SK-N-SH treated with all-trans-retinoic acid at 6 μM for 48 hours (cell line): ENCODE data around the gene RLN3.

Experiments
- ATAC-seq: fragments of 200-7000 bp; cut with Tn5 transposase; 3 replicates; pipeline ENCODE4 v1.9.1; 2020; ENCODE audit warnings: mild to moderate bottlenecking, moderate library complexity
- BACH2 ChIP-seq: fragments of 250-450 bp; sonication (Bioruptor Pico); IDR thresholded peaks from 2 replicates; pipeline ENCODE4 v1.9.0; 2021; ENCODE audit warnings: mild to moderate bottlenecking, borderline replicate concordance
- CREB5 ChIP-seq: fragments of 250-450 bp; sonication (Bioruptor Pico); IDR thresholded peaks from 2 replicates; pipeline ENCODE4 v1.5.1; 2020; ENCODE audit warnings: low read depth, mild to moderate bottlenecking, moderate library complexity
- CSDC2 ChIP-seq: fragments of 250-450 bp; sonication (Bioruptor Pico); IDR thresholded peaks from 2 replicates; pipeline ENCODE4 v1.5.0; 2020; ENCODE audit warnings: mild to moderate bottlenecking, moderate library complexity
- ESRRG ChIP-seq: fragments of 250-450 bp; sonication (Bioruptor Pico); IDR thresholded peaks from 2 replicates; pipeline ENCODE4 v1.6.1; 2021; ENCODE audit warnings: mild to moderate bottlenecking
- GLIS3 ChIP-seq: fragments of 250-450 bp; sonication (Bioruptor Pico); IDR thresholded peaks from 2 replicates; pipeline ENCODE4 v1.5.0; 2020; ENCODE audit warnings: mild to moderate bottlenecking, moderate library complexity
- ISL1 ChIP-seq: fragments of 250-450 bp; sonication (Bioruptor Pico); IDR thresholded peaks from 2 replicates; pipeline ENCODE4 v2.1.2; 2022; ENCODE audit warnings: mild to moderate bottlenecking, moderate library complexity
- OSR1 ChIP-seq: fragments of 250-450 bp; sonication (Bioruptor Pico); IDR thresholded peaks from 2 replicates; pipeline ENCODE4 v1.8.0; 2022; ENCODE audit warnings: moderate library complexity, mild to moderate bottlenecking, inconsistent platforms
- POU6F1 ChIP-seq: fragments of 250-450 bp; sonication (Bioruptor Pico); IDR thresholded peaks from 2 replicates; pipeline ENCODE4 v1.8.0; 2021; ENCODE audit warnings: low read depth, mild to moderate bottlenecking, moderate library complexity, borderline replicate concordance
- ZFP3 ChIP-seq: fragments of 250-450 bp; sonication (Bioruptor Pico); IDR thresholded peaks from 2 replicates; pipeline ENCODE4 v1.5.0; 2020; ENCODE audit warnings: mild to moderate bottlenecking, moderate library complexity
- ZFP30 ChIP-seq: fragments of 450-650 bp; formaldehyde crosslinking; IDR thresholded peaks from 2 replicates; pipeline ENCODE4 v1.5.0; 2022; ENCODE audit warnings: mild to moderate bottlenecking, moderate library complexity
- ZNF565 ChIP-seq: fragments of 450-650 bp; formaldehyde crosslinking; conservative IDR thresholded peaks from 2 replicates; pipeline ENCODE4 v1.5.0; 2020; ENCODE audit warnings: low read depth, mild to moderate bottlenecking, moderate library complexity
- ZNF8 ChIP-seq: fragments of 450-650 bp; formaldehyde crosslinking; IDR thresholded peaks from 2 replicates; pipeline ENCODE4 v1.5.0; 2020; ENCODE audit warnings: mild to moderate bottlenecking, moderate library complexity
- TF ChIP-seq, protein P1 (sequence below): fragments of 250-450 bp; sonication (Bioruptor Pico); IDR thresholded peaks from 2 replicates; pipeline ENCODE4 v1.5.0; 2020; ENCODE audit warnings: mild to moderate bottlenecking, moderate library complexity
- TF ChIP-seq, protein P2 (sequence below): fragments of 250-450 bp; sonication (Bioruptor Pico); IDR thresholded peaks from 2 replicates; pipeline ENCODE4 v1.5.1; 2021; ENCODE audit warnings: mild to moderate bottlenecking, moderate library complexity
- TF ChIP-seq, protein P3 (sequence below): fragments of 250-450 bp; sonication (Bioruptor Pico); IDR thresholded peaks from 2 replicates; pipeline ENCODE4 v1.8.0; 2020; ENCODE audit warnings: mild to moderate bottlenecking, moderate library complexity, borderline replicate concordance

The RLN3 gene

DNA sequence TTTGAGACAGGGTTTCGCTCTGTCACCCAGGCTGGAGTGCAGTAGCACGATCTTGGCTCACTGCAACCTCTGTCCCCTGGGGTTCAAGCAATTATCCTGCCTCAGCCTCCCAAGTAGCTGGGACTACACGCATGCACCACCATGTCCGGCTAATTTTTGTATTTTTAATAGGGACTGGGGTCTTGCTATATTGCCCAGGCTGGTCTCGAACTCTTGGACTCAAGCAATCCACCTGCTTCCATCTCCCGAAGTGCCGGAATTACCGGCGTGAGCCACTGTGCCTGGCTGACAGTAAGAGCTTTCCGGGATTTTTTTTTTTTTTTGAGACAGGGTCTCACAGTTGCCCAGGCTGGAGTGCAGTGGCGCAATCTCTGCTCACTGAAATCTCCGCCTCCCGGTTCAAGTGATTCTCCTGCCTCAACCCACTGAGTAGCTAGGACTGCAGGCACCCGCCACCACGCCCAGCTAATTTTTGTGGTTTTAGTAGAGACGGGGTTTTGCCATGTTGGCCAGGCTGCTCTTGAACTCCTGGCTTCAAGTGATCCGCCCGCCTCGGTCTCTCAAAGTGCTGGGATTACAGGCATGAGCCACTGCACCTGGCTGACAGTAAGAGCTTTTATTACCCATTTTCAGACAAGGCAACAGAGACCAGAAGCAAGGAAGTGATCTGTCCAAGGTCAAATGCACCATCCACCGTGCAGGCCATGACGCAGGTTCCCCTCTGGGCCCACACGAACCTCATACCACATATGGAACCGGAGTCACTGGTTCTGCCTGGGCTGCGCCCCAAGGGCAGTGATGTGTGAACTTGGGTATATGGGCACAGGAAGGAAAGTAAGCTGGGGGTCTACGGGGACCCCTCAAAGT lies 42.8 kb upstream of the RLN3 start (continued):
- TF ChIP-seq, protein P1, sequence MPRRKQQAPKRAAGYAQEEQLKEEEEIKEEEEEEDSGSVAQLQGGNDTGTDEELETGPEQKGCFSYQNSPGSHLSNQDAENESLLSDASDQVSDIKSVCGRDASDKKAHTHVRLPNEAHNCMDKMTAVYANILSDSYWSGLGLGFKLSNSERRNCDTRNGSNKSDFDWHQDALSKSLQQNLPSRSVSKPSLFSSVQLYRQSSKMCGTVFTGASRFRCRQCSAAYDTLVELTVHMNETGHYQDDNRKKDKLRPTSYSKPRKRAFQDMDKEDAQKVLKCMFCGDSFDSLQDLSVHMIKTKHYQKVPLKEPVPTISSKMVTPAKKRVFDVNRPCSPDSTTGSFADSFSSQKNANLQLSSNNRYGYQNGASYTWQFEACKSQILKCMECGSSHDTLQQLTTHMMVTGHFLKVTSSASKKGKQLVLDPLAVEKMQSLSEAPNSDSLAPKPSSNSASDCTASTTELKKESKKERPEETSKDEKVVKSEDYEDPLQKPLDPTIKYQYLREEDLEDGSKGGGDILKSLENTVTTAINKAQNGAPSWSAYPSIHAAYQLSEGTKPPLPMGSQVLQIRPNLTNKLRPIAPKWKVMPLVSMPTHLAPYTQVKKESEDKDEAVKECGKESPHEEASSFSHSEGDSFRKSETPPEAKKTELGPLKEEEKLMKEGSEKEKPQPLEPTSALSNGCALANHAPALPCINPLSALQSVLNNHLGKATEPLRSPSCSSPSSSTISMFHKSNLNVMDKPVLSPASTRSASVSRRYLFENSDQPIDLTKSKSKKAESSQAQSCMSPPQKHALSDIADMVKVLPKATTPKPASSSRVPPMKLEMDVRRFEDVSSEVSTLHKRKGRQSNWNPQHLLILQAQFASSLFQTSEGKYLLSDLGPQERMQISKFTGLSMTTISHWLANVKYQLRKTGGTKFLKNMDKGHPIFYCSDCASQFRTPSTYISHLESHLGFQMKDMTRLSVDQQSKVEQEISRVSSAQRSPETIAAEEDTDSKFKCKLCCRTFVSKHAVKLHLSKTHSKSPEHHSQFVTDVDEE (CRISPR knock-in tag): no peak
- TF ChIP-seq ZFP3 (CRISPR knock-in tag): no peak

GRCh38 chr19:13985771-13986347 lies 42.1 kb upstream of the RLN3 start:
- TF ChIP-seq OSR1: no peak
- no peak for TF ChIP-seq ZFP3 (CRISPR knock-in tag)
- no peak for TF ChIP-seq ZNF8 (CRISPR knock-in tag)
- no peak for TF ChIP-seq ISL1 (CRISPR knock-in tag)
- no peak for TF ChIP-seq CSDC2 (CRISPR knock-in tag)
- no peak for TF ChIP-seq GLIS3
- TF ChIP-seq ESRRG (CRISPR knock-in tag): no peak
- TF ChIP-seq, protein P2, sequence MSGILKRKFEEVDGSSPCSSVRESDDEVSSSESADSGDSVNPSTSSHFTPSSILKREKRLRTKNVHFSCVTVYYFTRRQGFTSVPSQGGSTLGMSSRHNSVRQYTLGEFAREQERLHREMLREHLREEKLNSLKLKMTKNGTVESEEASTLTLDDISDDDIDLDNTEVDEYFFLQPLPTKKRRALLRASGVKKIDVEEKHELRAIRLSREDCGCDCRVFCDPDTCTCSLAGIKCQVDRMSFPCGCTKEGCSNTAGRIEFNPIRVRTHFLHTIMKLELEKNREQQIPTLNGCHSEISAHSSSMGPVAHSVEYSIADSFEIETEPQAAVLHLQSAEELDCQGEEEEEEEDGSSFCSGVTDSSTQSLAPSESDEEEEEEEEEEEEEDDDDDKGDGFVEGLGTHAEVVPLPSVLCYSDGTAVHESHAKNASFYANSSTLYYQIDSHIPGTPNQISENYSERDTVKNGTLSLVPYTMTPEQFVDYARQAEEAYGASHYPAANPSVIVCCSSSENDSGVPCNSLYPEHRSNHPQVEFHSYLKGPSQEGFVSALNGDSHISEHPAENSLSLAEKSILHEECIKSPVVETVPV (CRISPR knock-in tag): no peak
- TF ChIP-seq, protein P1 (CRISPR knock-in tag): no peak
- TF ChIP-seq CREB5 (CRISPR knock-in tag): no peak
- TF ChIP-seq ZNF565 (CRISPR knock-in tag): no peak
- TF ChIP-seq ZFP30: no peak
- no peak for TF ChIP-seq BACH2
- TF ChIP-seq POU6F1 (CRISPR knock-in tag): no peak
- peak; percentile 27 for ATAC-seq

GRCh38 chr19:13986348-13986904 lies 41.5 kb upstream of the RLN3 start:
- peak; percentile 89 for ATAC-seq
- TF ChIP-seq, protein P1 (CRISPR knock-in tag): 0 out of 2 replicates have a peak, but pooled peaks have one; percentile 30
- TF ChIP-seq ZFP3 (CRISPR knock-in tag) (no peak), ZNF8 (CRISPR knock-in tag) (no peak), GLIS3 (0 out of 2 replicates have a peak, but pooled peaks have one; percentile 18)
- TF ChIP-seq, protein P3, sequence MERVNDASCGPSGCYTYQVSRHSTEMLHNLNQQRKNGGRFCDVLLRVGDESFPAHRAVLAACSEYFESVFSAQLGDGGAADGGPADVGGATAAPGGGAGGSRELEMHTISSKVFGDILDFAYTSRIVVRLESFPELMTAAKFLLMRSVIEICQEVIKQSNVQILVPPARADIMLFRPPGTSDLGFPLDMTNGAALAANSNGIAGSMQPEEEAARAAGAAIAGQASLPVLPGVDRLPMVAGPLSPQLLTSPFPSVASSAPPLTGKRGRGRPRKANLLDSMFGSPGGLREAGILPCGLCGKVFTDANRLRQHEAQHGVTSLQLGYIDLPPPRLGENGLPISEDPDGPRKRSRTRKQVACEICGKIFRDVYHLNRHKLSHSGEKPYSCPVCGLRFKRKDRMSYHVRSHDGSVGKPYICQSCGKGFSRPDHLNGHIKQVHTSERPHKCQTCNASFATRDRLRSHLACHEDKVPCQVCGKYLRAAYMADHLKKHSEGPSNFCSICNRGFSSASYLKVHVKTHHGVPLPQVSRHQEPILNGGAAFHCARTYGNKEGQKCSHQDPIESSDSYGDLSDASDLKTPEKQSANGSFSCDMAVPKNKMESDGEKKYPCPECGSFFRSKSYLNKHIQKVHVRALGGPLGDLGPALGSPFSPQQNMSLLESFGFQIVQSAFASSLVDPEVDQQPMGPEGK (CRISPR knock-in tag): peak; percentile 11; the same call in 1 of the 2 replicates
